Stimulated activated CD8-positive, alpha-beta memory T cell treated with anti-CD3 and anti-CD28 coated beads, Interleukin-4, amount 100 ng/mL, for 4 hours (primary cell): Measurements from ENCODE around the gene MAGI1.

ENCODE experiments used
- DNase-seq, 2 donors: peaks; one replicate each; pipeline ENCODE4 v3.0.0-alpha.2; 2020; ENCODE audit warnings: low read depth in 2 of 2, low spot score in 1 of 2

MAGI1 gene

DNA sequence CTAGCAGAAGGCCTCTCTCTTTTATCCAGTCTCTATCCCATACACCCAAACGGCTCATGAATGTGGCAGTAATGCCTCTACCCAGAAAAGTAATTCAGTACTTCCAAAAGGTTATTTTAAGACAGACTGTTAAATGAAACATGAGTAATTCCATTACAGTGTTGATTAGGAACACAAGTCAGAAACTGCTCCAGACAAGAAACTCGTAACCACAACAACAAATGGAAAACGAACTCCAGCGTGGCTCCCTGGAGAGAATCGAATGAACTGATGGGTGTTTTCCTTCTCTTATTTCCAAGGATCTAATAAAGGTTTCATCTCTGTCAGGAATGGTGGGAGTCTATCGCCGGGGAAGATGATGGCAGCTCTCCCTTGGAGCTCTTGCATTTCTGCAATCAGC lies 228.4 kb downstream of the MAGI1 start:
- DNase-seq = no peak

- no peak for DNase-seq
Observed at GRCh38 chr3:65809641-65810150, 229.0 kb downstream of the MAGI1 start.

- no peak for DNase-seq
Observed at GRCh38 chr3:65808824-65809223, 229.9 kb downstream of the MAGI1 start.

DNA sequence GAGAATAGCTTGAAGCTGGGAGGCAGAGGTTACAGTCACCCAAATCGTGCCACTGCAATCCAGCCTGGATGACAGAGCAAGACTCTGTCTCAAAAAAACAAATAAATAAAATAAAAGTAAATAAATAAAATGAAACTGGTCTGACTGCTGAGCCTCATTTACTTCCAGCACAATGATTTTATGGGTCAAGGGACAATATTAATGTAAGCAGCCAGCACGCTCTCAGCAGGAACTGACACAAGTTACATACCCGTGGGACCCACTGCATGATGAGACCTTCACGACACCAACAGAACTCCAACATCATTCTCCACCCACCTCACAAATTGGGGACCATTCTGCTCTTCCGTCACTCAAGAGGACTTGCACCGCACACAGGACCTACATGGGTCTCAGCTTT lies 230.3 kb downstream of the MAGI1 start:
- DNase-seq = no peak

- DNase-seq = no peak
Observed at GRCh38 chr3:65807225-65807624, 231.5 kb downstream of the MAGI1 start.

DNA sequence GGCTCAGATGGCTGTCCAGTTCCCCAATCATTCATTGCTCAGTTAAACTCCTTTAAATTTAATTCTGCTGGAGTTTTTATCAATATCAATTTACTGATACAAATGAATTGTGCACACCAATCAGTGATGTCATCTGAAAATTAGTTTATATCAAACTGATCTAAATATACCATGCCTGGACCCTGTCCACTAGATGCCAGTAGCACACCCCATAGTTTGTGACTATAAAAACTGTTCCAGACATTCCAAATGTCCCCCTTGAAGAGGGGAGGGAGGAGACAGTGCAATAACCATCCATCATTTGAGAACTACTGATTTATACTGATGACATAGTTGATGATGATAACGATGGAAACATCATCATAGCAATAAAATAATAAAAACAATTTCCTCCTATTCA lies 232.1 kb downstream of the MAGI1 start:
- no peak for DNase-seq

DNA sequence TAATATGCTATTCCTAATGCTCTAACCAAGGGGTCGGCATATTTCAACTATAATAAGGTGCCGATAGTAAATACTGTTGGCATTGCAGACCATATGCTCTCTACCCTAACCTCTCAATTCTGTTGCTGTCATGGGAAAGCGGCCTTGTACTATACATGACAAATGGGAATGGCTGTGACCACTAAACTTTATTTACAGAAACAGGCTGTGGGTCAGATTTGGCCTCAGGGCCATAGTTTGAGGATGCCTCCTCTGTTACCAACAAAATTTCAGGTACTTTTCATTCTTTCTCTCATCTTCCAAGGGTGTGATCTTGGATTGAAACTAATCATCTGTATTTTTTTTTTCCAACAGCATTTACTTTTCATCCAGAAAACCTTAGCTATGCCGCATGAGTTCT lies 242.0 kb downstream of the MAGI1 start:
- DNase-seq = no peak

- DNase-seq = no peak
Observed at GRCh38 chr3:65795166-65795565, 243.6 kb downstream of the MAGI1 start.

GRCh38 chr3:65793495-65794200 lies 245.1 kb downstream of the MAGI1 start:
- no peak for DNase-seq

GRCh38 chr3:65788461-65788860 lies 250.3 kb downstream of the MAGI1 start:
- DNase-seq = no peak

DNA sequence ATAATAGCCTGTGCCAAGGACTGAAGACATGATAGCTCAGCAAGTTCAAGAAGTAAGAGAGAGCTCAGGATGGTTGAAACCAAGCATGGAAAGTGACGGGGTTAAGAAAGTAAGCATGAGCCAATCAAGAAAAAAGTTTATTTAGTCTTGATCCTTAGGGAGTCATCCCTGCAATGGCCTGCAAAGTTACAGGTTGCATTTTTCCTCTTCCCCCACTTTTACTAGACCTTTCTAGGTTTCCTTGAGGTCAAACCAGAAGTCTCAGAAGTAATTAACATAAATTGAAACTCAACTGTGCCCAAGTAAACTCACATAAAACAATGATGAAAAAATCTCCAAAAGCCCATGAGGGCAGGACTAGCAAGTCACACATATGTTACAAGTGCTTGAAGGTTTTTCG lies 250.9 kb downstream of the MAGI1 start:
- DNase-seq = no peak

DNA sequence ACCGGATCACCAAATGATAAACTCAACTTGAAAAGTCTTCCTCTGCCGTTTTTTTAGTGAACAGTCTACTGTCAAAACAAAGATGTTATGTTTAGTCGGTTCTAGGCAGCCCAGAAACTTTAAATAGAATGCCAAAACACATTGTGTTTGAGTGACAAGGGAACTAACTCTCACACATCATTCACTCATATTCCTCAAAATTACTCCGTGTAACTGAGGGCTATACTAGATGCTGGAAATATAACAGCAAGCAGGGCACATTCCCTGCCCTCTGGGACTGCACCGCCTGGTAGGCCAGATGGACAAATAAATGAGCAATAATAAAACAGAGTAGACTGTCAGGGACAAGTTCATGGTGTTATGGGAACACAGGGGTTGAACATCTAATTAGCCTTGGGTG lies 251.4 kb downstream of the MAGI1 start:
- DNase-seq = no peak

DNA sequence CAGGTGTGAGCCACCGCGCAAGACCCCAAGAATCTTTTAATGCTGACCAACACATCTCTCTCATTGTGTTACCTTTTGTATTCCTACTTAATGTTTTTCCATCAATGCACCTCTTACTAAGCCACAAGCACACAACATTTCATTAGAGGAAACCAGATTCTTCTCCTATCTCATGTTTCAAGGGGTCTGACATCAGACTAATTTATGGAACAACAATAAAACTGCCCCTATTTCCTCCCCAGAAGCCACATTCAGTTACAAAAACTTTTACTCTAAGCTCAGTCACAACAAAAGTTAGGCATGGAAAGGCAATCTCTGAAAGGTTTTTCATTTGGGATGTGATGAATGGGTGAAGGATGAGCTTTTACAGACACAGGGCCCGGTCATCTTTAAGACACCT lies 251.8 kb downstream of the MAGI1 start:
- DNase-seq = no peak

- no peak for DNase-seq
Observed at GRCh38 chr3:65785065-65785645, 253.6 kb downstream of the MAGI1 start.

- DNase-seq = no peak
Observed at GRCh38 chr3:65783117-65783516, 255.6 kb downstream of the MAGI1 start.

GRCh38 chr3:65781594-65781993 lies 257.1 kb downstream of the MAGI1 start:
- no peak for DNase-seq

DNA sequence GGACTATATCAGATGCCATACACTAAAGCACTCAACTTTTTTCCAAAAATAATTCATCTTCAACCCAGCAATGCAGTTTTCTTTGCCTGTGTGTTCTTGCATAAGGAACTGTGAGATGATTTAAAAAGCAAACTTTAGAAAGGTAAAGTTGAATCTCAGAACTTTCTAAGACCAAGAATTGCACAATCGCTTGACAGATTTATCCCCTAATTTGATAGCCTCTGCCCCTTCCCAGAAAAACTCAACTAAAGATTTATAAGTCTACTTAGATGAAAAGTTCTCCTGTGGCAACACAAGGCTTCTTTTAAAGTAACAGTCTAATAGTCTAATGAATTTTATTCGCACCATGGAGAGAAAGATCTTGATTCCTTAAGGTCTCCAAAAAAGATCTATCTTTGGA lies 259.3 kb downstream of the MAGI1 start:
- DNase-seq = no peak

DNA sequence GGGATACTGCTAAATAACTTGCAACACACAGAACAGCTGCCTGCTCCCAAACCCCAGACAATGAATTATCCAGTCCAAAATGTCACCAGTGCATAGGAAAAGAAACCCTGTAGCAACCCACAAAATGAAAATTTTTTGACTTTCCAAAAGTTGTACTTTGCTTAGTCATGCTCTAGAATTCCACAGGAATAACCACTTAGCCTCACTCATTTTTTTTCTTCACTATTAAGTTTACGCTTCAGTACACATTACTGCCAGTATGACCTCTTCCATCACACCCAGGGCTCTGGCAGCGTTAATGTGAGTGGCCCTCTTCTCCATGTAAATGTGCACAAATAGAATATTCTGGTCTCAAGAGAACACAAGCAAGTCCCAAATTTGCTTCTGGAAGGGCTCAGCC lies 259.8 kb downstream of the MAGI1 start:
- DNase-seq = no peak

- no peak for DNase-seq
Observed at GRCh38 chr3:65777050-65777449, 261.7 kb downstream of the MAGI1 start.

GRCh38 chr3:65776494-65776893 lies 262.2 kb downstream of the MAGI1 start:
- DNase-seq = no peak

DNA sequence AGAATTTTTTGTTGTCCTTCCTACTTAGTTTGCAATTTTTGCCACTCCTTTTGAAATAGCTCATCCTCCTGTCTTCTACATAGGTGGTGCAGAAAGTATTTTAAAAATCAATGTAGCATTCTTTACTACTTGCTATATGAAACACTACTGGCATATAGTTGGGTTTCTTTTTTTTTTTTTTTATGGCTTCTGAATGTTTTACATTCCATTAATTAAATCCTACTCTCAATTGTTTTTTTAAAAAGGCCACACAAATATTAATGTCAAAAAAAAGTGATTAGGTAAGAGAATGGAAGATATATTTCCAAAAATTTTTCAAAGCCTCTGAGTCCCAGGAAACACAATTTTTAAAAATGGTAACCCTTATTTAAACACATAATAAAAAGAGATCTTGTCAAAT lies 262.6 kb downstream of the MAGI1 start:
- DNase-seq = no peak

GRCh38 chr3:65772758-65773157 lies 266.0 kb downstream of the MAGI1 start:
- no peak for DNase-seq

DNA sequence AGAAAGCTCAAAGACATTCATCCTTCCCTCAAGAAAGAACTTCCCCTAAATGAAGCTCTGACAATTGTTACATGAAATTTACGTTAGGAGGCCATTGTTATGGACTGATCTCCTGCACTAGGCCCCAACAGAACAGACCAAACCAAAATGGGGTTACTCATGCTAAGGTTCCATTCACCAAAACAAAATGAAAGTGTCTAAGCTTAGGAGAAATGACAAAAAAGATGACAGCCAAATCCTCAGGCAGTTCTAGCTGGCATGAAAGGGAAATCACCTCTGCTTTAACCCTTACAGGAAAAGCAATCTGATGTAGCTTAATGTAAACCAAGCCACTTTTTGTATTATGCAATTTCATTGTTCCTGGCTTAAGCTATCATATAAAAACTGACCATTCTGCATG lies 271.2 kb downstream of the MAGI1 start:
- no peak for DNase-seq
